Bronchial epithelial cell (primary cell): Measurements from ENCODE around the gene TK2. TPM values are rescaled to one million over a fixed set of nuclear protein-coding genes. Genes with fewer than 3 reads are reported as not detected.
"Not testable (repeated sequence)": the region's sequence is repeated elsewhere in the genome, so short reads cannot be mapped to it uniquely, and the experiment has no call there.

Experiments
- DNase-seq: peaks from one replicate; pipeline ENCODE4 v3.0.0-alpha.2; 2010; ENCODE audit warnings: low read depth
- FAIRE-seq: peaks from 2 replicates; lab custom pipeline; 2011; peaks lifted over from hg19 to GRCh38; lab: Jason Lieb, UNC
- H3K27me3 ChIP-seq: 2 replicates; pipeline ENCODE4 v1.5.1; 2011; ENCODE audit warnings: low read length; ENCODE audit not compliant: control insufficient read depth, insufficient read depth
- H3K36me3 ChIP-seq: 2 replicates; pipeline ENCODE4 v1.5.1; 2011; ENCODE audit warnings: low read length; ENCODE audit not compliant: control insufficient read depth, insufficient read depth
- H3K4me3 ChIP-seq: 2 replicates; pipeline ENCODE4 v1.5.1; 2011; ENCODE audit warnings: mild to moderate bottlenecking, low read depth, low read length, control low read depth
- CTCF ChIP-seq: IDR thresholded peaks from 2 replicates; pipeline ENCODE4 v1.5.1; 2011; ENCODE audit warnings: mild to moderate bottlenecking, moderate library complexity, low read length, control low read depth, inconsistent platforms; ENCODE audit not compliant: insufficient read depth, severe bottlenecking
- total RNA-seq: library from RNA; depleted of rRNA; stranded (reverse); fragments of >200 nt; gene quantifications from 2 replicates; pipeline ENCODE4 v1.2.1, GENCODE V29; 2014

TK2 gene
- total RNA-seq, 1 donor from 2014 or later, result 8.7 TPM

GRCh38 chr16:66469947-66470546, 79.9 kb downstream of the TK2 start:
- H3K27me3 ChIP-seq, result no peaks in the 10 kb centered on the region
- no peak for FAIRE-seq
- no peaks in the 10 kb centered on the region for H3K36me3 ChIP-seq
- no peak for DNase-seq
- TF ChIP-seq CTCF, result no peak
- no peak overlapping the region for H3K4me3 ChIP-seq

- FAIRE-seq (no peak), DNase-seq (no peak)
- Histone ChIP-seq H3K4me3 (no peak overlapping the region), H3K27me3 (no peaks in the 10 kb centered on the region), H3K36me3 (no peaks in the 10 kb centered on the region)
- no peak for TF ChIP-seq CTCF
Observed at GRCh38 chr16:66469291-66469946, 80.5 kb downstream of the TK2 start.

GRCh38 chr16:66468321-66468965, 81.5 kb downstream of the TK2 start:
- no peak for TF ChIP-seq CTCF

GRCh38 chr16:66467611-66468010, 82.3 kb downstream of the TK2 start:
- no peak for DNase-seq
- no peak for TF ChIP-seq CTCF
- Histone ChIP-seq H3K36me3 (no peaks in the 10 kb centered on the region), H3K27me3 (no peaks in the 10 kb centered on the region), H3K4me3 (no peak overlapping the region)
- no peak for FAIRE-seq

More at GRCh38 chr16:66468321-66468965, 81.5 kb downstream of the TK2 start:
- no peak for FAIRE-seq
- DNase-seq, result no peak
- Histone ChIP-seq H3K27me3 (no peaks in the 10 kb centered on the region), H3K4me3 (no peak overlapping the region), H3K36me3 (no peaks in the 10 kb centered on the region)

GRCh38 chr16:66466636-66467035, 83.3 kb downstream of the TK2 start:
- DNase-seq, H3K36me3 ChIP-seq, H3K27me3 ChIP-seq, H3K4me3 ChIP-seq, FAIRE-seq: not testable (repeated sequence)

GRCh38 chr16:66465946-66466345, 84.0 kb downstream of the TK2 start:
- not testable (repeated sequence) for H3K36me3 ChIP-seq, FAIRE-seq, DNase-seq, H3K4me3 ChIP-seq, H3K27me3 ChIP-seq
